Breast epithelium (tissue), 4 donors: ENCODE results near the gene TJP1. TPM values are rescaled to one million over a fixed set of nuclear protein-coding genes. Genes with fewer than 3 reads are reported as not detected.

Source experiments
- DNase-seq, 2 donors: peaks; one replicate each; pipeline ENCODE4 v3.0.0-alpha.2; 2019; ENCODE audit warnings: low spot score in 2 of 2
- H3K27ac ChIP-seq, 2 donors: fragments of 200-600 bp; sonication (generic) in 1 of 2; one replicate each; pipeline ENCODE4 v1.5.1; 2016 to 2019; ENCODE audit warnings: mild to moderate bottlenecking in 1 of 2
- H3K27me3 ChIP-seq, 2 donors: fragments of 200-600 bp; sonication (generic) in 1 of 2; one replicate each; pipeline versions ENCODE4 v1.5.1 to v1.6.0; 2017 to 2019; ENCODE audit warnings: control low read depth in 1 of 2, mild to moderate bottlenecking in 1 of 2
- H3K36me3 ChIP-seq: fragments of 200-600 bp; one replicate; pipeline ENCODE4 v1.5.1; 2019
- H3K4me1 ChIP-seq, 2 donors: fragments of 200-600 bp; sonication (generic); one replicate each; pipeline ENCODE4 v1.5.1; 2016 to 2019; ENCODE audit warnings: control low read depth in 1 of 2
- H3K4me3 ChIP-seq, 3 donors: fragments of 200-600 bp; sonication (generic); 1 replicate in 2 of 3; 2 replicates in 1 of 3; pipeline ENCODE4 v1.5.1; 2016 to 2019; ENCODE audit warnings: mild to moderate bottlenecking in 3 of 3, moderate library complexity in 2 of 3
- H3K9me3 ChIP-seq, 2 donors: fragments of 200-600 bp; sonication (generic) in 1 of 2; one replicate each; pipeline ENCODE4 v1.5.1; 2016 to 2019; ENCODE audit warnings: control low read depth in 1 of 2
- CTCF ChIP-seq, 3 donors: fragments of 450-650 bp; IDR thresholded peaks; one replicate each; pipeline ENCODE4 v1.5.1; 2016 to 2017; ENCODE audit warnings: antibody characterized with exemption in 3 of 3, mild to moderate bottlenecking in 3 of 3, moderate library complexity in 3 of 3
- POLR2A ChIP-seq: fragments of 450-650 bp; IDR thresholded peaks from one replicate; pipeline ENCODE4 v1.6.1; 2016; ENCODE audit warnings: antibody characterized with exemption, mild to moderate bottlenecking, moderate library complexity
- POLR2AphosphoS5 ChIP-seq, 3 donors: sonication (generic); formaldehyde crosslinking; IDR thresholded peaks; one replicate each; pipeline ENCODE4 v1.6.1; 2017; ENCODE audit warnings: antibody characterized with exemption in 3 of 3
- intact Hi-C: fragments of 100-400 bp; cut with DNase I; formaldehyde crosslinking; loops from one replicate; pipeline ENCODE4 v1.15.1; 2023; ENCODE audit warnings: low total_unique reads
- total RNA-seq, 3 donors: library from RNA; depleted of rRNA; stranded (reverse); fragments of >200 nt; gene quantifications; one replicate each; pipeline ENCODE4 v1.1.0, GENCODE V29; 2016

Gene TJP1
- total RNA-seq, 3 donors from 2014 or later, result 92.8 to 101 (median 97.2) TPM

- H3K9me3 ChIP-seq, result no peaks in the 10 kb centered on the region
- no peaks in the 10 kb centered on the region for H3K4me1 ChIP-seq
- TF ChIP-seq POLR2A (no peak), POLR2AphosphoS5 (IDR thresholded peaks at IDR 0.05) (no peak), CTCF (IDR thresholded peaks at IDR 0.05) (no peak)
- no peak overlapping the region for H3K27ac ChIP-seq
- H3K4me3 ChIP-seq, result no peak overlapping the region
- intact Hi-C loops, result no loop called here
- H3K36me3 ChIP-seq, result no peaks in the 10 kb centered on the region
- H3K27me3 ChIP-seq, result no peaks in the 10 kb centered on the region
- no peak for DNase-seq
Measured at GRCh38 chr15:29712149-29712885, 110.0 kb downstream of the TJP1 start.

GRCh38 chr15:29711531-29711930, 110.7 kb downstream of the TJP1 start:
- no peak overlapping the region for H3K27ac ChIP-seq
- no peak overlapping the region for H3K4me3 ChIP-seq
- H3K36me3 ChIP-seq, result no peaks in the 10 kb centered on the region
- DNase-seq, result no peak
- intact Hi-C loops, result no loop called here
- no peaks in the 10 kb centered on the region for H3K4me1 ChIP-seq
- no peaks in the 10 kb centered on the region for H3K27me3 ChIP-seq
- TF ChIP-seq CTCF (IDR thresholded peaks at IDR 0.05) (no peak), POLR2AphosphoS5 (IDR thresholded peaks at IDR 0.05) (no peak), POLR2A (no peak)
- H3K9me3 ChIP-seq, result no peaks in the 10 kb centered on the region

- no peak overlapping the region for H3K4me3 ChIP-seq
- no peak for DNase-seq
- no peaks in the 10 kb centered on the region for H3K27me3 ChIP-seq
- no peak for TF ChIP-seq POLR2A
- TF ChIP-seq POLR2AphosphoS5 (IDR thresholded peaks at IDR 0.05), result no peak
- TF ChIP-seq CTCF (IDR thresholded peaks at IDR 0.05), result no peak
- H3K9me3 ChIP-seq, result no peaks in the 10 kb centered on the region
- peaks cover 10% of the 10 kb centered on the region for H3K36me3 ChIP-seq
- no peak overlapping the region for H3K27ac ChIP-seq
- intact Hi-C loops, result no loop called here
- no peaks in the 10 kb centered on the region for H3K4me1 ChIP-seq
Measured at GRCh38 chr15:29708519-29708918, 113.7 kb downstream of the TJP1 start.

GRCh38 chr15:29704950-29705597, 117.2 kb downstream of the TJP1 start:
- no peaks in the 10 kb centered on the region for H3K9me3 ChIP-seq
- DNase-seq, result no peak
- H3K4me1 ChIP-seq, result no peaks in the 10 kb centered on the region
- no peak overlapping the region for H3K4me3 ChIP-seq
- no peak overlapping the region for H3K27ac ChIP-seq
- H3K27me3 ChIP-seq, result no peaks in the 10 kb centered on the region
- H3K36me3 ChIP-seq, result peaks cover 13% of the 10 kb centered on the region
- intact Hi-C loops, result no loop called here
- TF ChIP-seq CTCF (IDR thresholded peaks at IDR 0.05) (no peak), POLR2AphosphoS5 (IDR thresholded peaks at IDR 0.05) (no peak), POLR2A (no peak)

- no peak for DNase-seq
- intact Hi-C loops, result no loop called here
- no peaks in the 10 kb centered on the region for H3K27me3 ChIP-seq
- H3K4me3 ChIP-seq, result no peak overlapping the region
- no peaks in the 10 kb centered on the region for H3K4me1 ChIP-seq
- TF ChIP-seq POLR2AphosphoS5 (IDR thresholded peaks at IDR 0.05) (no peak), POLR2A (no peak), CTCF (IDR thresholded peaks at IDR 0.05) (no peak)
- peaks cover 13% of the 10 kb centered on the region for H3K36me3 ChIP-seq
- H3K9me3 ChIP-seq, result no peaks in the 10 kb centered on the region
- H3K27ac ChIP-seq, result no peak overlapping the region
Measured at GRCh38 chr15:29701151-29701550, 121.1 kb downstream of the TJP1 start.
